Activated gamma-delta T cell treated with anti-CD3 and anti-CD28 coated beads, Interleukin-2, amount 50 U/mL, for 16 hours (primary cell): ENCODE measurements around the gene CLCN6.

Experiments
- DNase-seq: peaks from one replicate; pipeline ENCODE4 v3.0.0-alpha.2; 2020; ENCODE audit warnings: low read depth

Gene CLCN6

GRCh38 chr1:11828511-11828910, 22.5 kb downstream of the CLCN6 start:
- DNase-seq = no peak

DNA sequence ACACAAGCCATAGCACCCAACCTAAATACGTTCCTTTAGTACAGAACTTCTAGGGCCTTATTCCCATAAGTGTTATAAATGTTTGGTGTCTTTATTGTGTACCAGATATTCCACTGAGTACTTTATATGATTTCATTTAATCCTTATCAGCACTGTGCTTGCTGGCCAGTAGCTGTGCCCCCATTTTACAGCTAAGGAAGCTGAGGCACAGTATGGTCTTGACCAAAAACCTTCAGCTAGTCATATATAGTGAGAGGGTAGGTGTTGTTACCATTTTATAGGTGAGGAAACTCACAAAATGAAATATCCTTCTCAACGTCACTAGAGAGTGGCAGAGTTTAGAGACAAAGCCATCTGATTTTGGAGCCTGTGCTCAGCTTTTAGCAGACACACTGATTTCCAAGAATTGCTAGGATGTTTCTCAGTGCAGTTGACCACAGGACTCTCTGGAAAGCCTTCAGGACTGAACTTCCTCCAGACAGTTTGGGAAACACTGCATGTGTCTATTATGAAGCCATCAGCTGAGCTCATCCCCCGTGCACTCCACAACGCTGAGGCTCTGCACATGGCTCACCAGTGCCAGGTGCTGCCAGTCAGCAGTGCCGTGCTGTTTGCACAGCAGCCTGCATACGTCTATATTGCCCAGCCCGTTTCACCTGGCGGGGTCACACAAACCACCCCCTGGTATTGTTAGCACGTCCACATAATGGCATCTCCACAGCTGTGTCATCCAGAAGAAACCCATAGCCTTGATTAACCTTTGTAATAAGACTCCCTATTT, 26.1 kb downstream of the CLCN6 start:
- no peak for DNase-seq

DNA sequence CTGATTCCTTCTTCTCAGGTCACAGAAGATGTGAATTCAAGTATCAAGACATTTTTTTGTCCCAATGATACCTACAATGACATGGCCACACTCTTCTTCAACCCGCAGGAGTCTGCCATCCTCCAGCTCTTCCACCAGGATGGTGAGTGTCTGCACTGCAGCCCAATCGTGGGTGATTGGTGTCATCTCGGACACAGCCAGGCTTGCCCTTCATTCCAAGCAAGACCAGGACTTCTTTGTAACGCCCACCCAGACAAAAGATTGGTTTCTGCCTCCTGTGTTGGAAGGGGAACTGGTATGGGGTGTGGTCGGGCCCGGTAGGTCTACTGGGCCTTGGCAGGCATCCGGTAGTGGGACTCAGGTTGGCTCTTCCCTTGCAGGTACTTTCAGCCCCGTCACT, 27.5 kb downstream of the CLCN6 start:
- DNase-seq = no peak

DNA sequence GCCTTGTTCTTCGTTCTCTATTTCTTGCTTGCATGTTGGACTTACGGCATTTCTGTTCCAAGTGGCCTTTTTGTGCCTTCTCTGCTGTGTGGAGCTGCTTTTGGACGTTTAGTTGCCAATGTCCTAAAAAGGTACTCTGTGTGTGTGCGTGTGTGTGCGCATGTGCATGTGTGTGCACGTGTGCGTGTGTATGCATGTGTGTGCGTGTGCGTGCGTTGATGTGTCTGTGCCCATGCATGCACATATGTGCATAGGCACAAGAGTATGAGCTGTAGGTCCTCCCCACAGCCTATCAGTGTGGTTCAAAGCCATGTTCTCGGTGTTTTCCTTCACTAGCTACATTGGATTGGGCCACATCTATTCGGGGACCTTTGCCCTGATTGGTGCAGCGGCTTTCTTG, 27.9 kb downstream of the CLCN6 start:
- DNase-seq = no peak

DNA sequence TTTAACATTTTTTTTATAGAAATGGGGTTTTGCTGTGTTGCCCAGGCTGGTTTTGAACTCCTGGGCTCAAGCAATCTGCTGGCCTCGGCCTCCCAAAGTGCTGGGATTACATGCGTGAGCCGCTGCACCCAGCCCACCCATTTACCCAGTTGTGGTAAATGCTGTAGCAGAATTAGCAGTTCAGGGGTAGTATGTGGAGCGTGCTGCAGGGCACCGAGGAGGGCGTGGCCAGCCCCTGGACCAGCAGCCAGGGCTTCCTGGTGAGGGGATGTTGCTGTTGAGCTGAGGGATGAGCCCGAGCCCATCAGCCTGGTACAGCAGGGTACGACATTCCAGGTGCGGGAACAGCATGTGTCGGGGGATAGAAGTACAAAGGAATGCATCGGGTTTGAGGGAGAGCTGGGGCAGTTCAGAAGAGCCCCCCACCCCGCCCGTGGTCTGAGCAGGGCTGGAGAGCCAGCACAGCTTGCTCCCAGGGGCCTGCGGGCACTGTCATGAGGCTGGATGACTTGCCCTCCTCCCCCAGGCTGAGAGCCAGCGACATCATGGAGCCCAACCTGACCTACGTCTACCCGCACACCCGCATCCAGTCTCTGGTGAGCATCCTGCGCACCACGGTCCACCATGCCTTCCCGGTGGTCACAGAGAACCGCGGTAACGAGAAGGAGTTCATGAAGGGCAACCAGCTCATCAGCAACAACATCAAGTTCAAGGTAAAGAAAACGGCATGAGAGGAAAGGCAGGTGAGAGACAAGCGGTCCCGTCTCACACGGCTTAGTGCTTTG, 29.6 kb downstream of the CLCN6 start:
- no peak for DNase-seq

DNA sequence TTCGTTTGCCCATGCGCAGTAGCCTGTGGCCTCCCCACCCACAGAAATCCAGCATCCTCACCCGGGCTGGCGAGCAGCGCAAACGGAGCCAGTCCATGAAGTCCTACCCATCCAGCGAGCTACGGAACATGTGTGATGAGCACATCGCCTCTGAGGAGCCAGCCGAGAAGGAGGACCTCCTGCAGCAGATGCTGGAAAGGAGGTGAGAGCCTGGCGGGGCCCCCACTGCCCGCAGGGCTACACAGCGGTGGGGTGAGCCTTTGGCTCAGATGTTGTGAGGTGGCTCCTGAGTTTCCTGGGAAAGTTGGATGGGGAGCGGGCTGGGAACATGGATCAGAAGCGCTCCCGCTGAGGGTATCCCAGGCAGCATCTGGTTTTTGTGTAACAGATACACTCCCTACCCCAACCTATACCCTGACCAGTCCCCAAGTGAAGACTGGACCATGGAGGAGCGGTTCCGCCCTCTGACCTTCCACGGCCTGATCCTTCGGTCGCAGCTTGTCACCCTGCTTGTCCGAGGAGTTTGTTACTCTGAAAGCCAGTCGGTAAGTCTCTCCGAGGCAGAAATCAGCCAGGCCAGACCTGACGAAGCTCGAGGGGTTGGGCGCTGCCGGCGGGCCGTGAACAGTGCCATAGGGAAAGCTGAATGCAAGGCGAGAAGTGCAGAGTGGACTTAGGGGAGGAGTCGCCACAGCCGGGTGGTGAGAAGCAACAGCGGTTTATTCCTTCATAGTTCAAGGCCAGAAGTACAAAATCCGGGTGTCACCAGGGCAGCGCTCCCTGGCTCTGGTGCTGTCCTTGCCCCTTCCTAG, 31.2 kb downstream of the CLCN6 start:
- DNase-seq = no peak

DNA sequence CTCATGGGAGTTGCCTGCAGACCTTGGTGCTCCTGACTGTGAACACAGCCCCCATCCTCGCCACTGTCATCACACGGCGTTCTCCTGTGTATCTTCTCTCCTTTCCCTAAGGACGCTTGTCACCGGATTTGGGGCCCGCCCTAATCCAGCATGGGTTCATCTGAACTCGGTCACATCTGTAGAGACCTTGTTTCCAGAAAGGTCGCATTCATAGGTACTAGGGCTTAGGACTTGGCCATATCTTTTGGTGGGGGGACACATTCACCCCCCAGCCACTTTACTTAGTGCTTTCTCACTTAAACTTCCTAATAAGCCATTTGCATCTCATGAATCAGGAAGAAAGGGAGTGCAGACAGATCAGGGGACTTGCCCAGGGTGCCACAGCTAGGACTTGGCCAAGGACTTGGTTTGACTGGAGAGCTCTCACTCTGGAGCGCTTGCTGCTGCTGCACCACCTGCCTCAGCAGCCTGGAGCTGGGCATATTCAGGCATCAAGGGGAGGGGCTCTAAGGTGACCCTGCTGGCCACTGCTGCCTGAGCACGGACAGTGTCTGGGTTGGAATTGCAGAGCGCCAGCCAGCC, 31.9 kb downstream of the CLCN6 start:
- DNase-seq = no peak

DNA sequence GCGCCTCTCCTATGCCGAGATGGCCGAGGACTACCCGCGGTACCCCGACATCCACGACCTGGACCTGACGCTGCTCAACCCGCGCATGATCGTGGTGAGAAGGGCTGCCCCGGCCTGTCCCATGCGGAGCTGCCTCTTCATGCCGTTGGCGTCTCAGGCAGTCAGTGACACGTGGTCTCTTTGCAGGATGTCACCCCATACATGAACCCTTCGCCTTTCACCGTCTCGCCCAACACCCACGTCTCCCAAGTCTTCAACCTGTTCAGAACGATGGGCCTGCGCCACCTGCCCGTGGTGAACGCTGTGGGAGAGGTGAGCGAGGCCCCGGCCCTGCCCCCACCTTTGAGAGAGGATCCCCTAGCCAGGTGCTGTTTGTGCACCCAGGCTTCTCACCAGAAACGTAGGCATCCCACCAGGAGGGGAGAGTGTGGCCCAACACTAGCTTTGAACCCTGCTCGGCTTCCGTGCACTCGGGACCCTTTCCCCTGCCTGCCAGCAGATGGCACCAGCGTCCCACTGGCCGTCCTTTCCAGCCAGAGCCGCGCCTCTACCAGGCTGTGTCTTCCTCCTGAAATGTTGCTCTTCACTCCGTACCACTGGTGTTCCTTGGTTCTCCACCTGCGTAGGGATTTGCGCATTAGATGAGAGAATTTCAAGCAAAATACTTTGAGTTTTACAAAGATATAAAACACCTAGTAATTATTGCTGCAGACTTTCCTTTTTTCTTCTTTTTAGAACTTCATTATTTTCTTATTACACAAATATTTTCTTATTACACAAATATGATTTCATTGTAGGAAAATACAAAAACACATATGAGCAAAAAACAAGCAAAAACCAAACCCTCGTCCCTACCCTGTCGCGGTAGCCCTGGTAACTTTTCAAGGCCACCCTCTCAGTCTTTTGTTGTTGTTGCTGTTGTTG, 32.6 kb downstream of the CLCN6 start:
- DNase-seq = peak; percentile 55

GRCh38 chr1:11839727-11840705, 34.0 kb downstream of the CLCN6 start:
- no peak for DNase-seq

DNA sequence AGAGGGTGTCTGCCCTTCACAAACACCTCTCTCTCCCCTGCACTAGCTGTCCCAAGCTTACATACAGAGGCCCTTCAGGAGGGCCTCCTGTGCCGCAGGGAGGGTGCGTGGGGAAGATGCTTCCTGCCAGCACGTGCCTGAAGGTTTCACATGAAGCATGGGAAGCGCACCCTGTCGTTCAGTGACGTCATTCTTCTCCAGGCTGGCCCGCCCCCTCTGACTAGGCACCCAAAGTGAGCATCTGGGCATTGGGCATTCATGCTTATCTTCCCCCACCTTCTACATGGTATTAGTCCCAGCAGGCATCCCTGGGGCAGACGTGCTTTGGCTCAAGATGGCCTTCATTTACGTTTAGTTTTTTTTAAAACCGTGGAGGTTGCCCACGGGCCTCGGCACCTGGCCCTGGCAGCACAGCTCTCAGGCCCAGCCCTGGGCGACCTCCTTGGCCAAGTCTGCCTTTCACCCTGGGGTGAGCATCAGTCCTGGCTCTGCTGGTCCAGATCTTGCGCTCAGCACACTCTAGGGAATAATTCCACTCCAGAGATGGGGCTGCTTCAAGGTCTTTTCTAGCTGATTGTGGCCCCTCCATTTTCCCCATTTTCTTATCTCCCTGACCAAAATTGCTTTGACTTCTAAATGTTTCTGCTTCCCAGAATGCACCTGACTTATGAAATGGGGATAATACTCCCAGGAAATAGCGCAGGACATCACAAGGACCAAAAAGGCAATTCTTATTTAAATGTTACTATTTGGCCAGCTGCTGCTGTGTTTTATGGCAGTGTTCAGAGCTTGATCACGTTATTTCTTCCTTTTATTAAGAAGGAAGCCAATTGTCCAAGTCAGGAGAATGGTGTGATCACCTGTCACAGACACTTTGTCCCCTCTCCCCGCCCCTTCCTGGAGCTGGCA, 35.5 kb downstream of the CLCN6 start:
- DNase-seq = no peak

DNA sequence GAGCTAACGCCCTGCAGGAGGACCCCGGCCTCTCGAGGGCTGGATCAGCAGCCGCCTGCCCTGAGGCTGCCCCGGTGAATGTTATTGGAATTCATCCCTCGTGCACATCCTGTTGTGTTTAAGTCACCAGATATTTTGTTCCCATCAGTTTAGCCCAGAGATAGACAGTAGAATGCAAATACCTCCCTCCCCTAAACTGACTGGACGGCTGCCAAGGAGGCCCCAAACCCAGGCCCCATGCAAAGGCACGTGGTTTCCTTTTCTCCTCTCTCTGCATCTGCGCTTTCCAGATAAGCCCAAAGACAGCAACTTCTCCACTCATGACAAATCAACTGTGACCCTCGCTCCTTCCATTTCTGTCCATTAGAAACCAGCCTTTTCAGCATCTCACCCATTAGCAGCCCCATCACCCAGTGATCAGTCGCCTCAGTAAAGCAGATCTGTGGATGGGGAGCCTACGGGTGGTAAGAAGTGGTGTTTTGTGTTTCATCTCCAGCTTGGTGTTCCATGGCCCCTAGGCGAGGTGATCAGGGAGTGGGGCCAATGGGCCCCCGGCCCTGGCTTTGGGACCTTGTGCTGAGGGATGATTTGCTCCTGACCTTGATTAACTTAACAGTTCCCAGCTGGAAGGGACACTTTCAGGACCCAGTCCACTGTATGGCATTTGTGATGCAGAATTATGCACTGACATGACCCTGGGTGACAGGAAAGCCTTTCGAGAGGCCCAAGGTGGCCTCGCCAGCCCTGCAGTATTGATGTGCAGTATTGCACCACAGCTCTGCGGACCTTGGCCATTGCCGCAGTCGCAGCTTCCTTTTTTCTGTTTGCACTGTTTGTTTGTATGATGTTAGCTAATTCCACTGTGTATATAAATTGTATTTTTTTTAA, 36.4 kb downstream of the CLCN6 start:
- no peak for DNase-seq

GRCh38 chr1:11845641-11846335, 39.8 kb downstream of the CLCN6 start:
- no peak for DNase-seq

DNA sequence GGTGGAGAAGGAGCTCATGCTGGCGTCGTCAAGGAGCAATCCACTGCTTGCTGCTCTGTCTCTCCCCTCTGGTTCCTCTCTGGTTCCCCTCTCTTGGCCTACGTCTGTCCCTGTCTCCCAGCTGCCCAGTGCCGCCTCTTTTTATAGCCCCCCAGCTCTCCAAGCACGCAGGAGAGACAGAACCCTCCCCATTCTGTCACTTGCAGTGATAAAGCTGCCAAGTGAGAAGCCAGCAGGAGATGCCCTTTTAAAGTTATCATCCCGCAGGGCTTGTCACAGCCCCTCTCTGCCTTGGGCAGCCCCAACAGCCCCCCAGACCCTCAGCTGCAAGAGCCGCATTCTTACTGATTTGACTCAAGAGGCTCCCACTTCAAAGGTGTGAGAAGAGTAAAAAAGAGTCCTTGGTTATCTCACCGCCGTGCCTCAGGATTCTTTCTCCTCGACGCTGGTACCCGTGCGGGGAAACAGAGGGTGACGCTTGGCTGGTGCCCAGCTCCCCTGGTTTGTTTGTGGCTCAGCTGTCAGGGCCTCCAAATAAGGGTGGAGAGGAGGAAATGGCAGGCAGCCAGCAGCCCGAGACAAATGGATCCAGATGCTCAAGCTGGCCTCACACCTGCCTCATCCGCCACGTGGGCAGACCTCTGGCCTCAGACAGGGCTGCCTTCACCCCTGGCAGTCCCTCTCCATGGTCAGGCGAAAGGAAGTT, 41.8 kb downstream of the CLCN6 start, which contains the start of gene NPPA:
Gene NPPA, minus strand, starts transcription at position 117 of the 706 bp plus-strand sequence. Its CDS starts 99 bp downstream, at position 18.
- DNase-seq = no peak

DNA sequence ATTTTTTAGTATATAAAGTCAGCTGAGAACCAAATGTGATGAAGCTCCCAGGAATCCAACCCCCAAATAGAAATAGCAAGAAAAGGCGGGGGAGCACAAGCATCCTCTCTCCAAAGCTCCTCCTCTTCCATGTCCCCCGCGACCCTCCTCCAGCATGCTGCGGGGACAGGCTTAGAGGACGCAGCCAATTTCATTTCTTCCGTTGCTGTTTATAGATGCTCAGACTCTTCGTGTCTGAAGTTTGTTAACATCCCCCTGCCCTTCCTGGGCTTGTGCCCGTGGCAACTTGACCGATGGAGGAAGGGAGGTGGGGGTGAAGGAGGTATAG, 42.3 kb downstream of the CLCN6 start:
- DNase-seq = no peak

DNA sequence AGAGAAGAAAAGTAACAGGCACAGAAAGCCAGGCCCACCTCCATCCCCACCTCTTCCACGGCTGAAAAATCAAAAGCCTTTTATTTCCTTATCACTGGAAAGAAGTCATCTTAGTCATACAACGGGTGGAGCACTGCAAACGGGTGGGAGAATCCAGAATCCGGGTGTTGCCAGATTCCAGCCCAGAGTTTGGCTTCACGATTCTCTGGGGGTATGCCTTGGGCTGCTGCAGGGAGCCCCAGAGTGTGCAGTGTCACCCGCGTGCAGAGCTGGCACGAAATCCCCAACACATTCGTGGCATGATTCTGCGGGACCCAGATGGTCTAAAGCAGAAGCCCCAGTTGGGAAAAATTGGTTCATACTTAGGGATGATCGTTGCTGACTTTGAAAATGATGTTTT, 44.2 kb downstream of the CLCN6 start:
- DNase-seq = no peak

DNA sequence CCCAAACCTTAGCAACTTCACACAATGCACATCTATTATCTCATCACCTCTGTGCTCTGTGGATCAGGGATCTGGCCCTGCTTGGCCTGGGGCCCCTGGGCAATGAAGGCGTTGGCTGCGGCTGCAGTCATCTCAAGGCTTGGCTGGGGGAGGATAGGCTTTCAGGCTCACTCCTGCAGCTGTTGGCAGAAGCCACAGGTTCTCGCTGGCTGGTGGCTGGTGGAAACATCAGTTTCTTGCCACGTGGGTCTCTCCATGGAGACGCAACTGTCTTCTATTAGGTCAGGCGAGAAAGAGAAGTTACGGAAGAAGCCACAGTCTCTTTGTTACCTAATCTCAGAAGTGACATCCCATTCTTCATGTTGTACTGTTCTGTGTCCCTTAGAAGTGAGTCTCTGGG, 45.2 kb downstream of the CLCN6 start:
- DNase-seq = no peak

- DNase-seq = no peak
These were observed 48.5 kb downstream of the CLCN6 start for GRCh38 chr1:11854519-11854918.
